Stimulated activated CD4-positive, alpha-beta T cell treated with anti-CD3 and anti-CD28 coated beads, Interleukin-2, amount 100 ng/mL, for 24 hours (primary cell): ENCODE data around the gene LUC7L3.
"Not testable (repeated sequence)": the region's sequence is repeated elsewhere in the genome, so short reads cannot be mapped to it uniquely, and the experiment has no call there.

Experiments
- DNase-seq, 2 donors: peaks; one replicate each; pipeline ENCODE4 v3.0.0-alpha.2; 2020

LUC7L3 gene

DNA sequence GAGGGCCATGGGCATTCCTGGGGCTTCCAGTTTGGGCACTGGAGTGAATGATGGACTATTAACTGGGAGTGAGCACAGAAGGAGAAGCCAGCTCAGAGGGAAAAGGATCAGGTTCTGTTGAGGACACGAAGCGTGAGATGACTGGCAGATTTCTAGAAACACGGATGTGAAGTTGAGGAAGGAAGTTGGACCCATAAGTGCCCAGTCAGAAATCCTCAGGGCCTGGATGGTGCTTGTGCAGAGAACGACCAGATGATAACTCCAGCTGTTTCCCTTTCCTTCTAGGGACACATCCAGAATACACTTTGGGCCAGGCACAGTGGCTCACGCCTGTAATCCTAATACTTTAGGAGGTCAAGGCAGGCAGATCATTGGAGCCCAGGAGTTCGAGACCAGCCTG is 71.2 kb downstream of the LUC7L3 start:
- no peak for DNase-seq

DNA sequence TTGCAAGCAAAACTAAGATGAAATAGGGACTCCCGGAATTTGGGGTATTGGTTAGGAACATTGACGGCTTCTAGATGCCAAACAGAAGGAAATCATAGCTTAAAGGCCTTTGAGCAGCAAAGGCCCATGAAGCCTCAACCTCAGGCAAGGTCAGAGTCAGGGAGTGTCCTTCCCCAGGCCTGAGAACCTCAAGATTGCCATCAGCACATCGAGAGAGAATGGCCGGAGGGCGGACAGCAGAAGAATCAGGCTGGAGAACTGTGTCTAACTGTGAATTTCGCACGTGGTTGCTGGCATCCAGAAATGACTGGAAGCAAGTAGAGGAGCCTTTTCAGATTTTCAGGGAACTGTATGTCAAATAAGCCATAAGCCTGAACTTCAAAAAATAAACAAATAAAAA is 72.7 kb downstream of the LUC7L3 start:
- DNase-seq = no peak

DNA sequence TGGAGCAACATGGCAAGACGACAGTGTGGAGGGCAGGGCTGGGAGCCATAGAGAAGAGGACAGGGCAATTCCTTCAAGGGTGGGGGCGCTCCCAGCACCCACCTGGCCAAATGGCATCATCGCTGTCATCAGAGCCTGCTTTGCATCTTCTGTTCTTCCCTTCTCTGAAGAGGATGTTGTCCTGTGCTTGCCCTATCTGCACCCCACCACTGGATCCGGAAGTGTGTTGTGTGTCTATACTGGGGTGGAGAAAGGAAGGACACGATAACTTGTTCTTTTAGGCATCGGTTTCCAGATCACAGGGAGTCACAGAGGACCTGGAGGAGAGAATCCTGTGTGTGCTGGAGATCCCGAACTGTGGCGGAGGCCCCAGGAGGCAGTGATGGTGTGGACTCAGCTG is 73.6 kb downstream of the LUC7L3 start:
- no peak for DNase-seq

DNA sequence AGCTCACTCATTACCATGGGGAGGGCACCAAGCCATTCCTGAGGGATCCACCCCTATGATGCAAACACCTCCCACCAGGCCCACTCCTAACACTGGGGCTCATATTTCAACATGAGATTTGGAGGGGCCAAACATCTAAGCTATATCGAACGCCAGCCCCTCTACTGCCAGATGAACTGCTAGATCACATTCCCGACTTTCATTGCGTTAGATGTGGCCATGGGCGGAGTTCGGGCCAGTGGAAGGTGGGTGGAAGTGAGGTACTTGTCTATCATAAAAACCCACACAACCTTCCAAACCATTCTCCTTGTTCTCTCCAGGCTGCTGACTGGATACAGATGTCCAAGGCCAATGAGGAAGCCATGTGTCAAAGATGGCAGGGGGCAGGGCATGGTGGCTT is 75.0 kb downstream of the LUC7L3 start:
- no peak for DNase-seq

DNA sequence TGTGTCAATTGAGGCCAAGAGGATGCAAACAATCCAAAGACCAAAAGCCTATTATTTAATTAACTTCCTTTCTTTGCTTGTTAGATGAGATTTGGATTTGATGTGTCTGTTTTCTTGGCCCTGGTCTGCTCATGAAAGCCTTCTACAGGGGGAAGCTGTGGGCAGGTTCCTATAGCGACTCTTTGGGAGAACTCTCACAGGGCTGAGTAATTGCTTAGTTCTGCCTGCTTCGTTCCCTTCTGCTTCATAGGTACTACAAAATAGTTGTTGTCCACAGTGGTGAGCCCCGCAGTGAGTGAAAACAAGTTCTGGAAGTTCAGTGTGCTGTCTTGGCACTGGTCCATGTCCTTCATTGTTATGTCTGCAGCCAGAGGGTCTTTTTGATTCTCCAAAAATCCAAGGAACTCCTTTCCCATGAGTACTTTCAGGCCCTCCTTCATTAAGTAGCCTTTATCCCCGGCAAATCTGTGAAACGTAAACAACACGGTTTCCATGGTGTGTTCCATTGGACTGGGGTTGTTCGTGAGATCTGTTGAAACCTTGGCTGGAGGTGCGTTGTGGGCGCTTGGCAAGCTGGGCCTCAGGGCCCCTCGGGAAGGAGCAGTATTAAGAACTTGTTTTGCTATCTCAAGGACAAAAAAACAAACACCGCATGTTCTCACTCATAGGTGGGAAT is 77.9 kb downstream of the LUC7L3 start:
- no peak for DNase-seq

DNA sequence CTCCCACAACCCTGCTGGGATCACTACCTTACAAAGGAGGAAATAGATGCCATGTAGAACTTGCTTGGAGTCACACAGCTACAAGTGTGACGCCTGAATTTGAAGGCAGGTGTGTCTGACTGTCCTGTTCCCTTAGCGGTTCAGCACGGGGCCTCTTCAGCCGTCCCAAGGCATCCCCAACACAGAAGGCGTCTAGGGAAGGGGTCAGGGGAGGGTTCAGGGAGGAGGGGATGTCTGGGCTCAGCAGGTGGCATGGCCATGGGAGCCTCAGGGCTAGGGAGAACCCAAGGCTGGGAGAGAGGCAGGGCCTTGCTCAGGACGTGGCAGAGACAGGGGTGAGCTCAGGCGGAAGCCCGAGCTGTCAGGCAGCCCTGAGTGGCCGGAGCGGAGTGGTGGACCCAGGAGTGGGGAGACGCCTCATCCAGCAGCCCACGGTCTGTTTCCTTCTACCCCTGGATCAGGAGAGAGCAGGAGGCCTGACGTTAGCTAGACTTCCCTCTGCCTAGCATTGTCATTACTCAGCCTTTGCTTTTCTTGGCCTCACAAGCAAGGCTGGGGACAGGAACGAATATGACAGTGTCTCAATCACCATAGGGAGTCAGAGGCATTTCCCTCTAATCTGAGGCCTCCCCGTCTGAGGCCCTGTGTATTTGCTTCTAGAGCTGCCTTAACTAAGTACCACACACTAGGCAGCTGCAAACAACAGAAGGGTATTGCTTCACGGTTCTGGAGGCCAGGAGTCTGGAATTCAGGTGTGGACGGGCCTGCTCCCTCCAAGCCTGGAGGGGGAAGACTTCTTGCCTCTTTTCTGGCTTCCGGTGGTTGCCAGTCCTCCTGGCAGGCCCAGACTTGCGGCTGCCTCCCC is 79.3 kb downstream of the LUC7L3 start:
- no peak for DNase-seq

DNA sequence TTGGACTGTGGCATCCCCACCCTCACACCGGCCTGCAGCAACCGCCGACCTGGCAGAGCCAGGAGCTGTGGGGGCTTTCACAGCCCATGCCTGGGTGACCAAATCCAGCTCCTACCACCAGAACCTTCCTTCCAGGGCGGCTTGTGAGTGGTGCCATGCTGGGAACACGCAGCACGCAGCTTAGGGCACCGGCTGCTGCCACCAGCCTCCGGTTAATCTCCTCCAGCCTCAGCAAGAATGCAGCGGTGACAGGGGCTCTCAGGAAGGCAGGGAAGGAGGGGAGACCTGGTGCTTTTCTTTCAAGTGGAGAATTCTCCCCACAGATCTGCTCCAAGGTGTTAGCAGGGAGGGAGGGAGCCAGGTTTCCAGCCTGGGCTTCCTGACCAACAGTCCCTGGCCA is 80.2 kb downstream of the LUC7L3 start:
- DNase-seq = no peak

DNA sequence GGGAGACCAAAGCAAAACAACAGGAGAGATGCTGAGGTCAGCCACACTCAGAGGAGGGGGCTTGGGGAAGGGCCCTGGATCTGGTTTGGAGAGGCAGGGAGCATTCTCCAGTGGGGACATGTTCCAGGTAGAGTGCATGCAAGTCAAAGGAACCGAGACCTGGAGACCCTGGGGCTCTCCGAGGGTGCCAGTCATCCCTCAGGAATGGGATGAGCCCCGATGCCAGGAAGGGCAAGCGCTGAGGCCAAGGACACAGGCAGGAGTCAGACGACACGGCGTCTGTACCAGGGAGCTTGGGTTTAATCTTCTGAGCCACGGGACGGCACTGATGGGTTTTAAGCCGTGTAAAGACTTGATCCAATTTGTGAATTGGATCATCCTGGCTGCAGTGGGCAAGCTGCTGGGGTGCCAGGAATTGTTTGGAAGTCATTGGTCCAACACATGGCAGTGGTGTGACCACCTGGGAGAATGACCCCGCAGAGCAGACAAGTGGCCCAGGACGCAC is 80.8 kb downstream of the LUC7L3 start:
- DNase-seq = no peak

DNA sequence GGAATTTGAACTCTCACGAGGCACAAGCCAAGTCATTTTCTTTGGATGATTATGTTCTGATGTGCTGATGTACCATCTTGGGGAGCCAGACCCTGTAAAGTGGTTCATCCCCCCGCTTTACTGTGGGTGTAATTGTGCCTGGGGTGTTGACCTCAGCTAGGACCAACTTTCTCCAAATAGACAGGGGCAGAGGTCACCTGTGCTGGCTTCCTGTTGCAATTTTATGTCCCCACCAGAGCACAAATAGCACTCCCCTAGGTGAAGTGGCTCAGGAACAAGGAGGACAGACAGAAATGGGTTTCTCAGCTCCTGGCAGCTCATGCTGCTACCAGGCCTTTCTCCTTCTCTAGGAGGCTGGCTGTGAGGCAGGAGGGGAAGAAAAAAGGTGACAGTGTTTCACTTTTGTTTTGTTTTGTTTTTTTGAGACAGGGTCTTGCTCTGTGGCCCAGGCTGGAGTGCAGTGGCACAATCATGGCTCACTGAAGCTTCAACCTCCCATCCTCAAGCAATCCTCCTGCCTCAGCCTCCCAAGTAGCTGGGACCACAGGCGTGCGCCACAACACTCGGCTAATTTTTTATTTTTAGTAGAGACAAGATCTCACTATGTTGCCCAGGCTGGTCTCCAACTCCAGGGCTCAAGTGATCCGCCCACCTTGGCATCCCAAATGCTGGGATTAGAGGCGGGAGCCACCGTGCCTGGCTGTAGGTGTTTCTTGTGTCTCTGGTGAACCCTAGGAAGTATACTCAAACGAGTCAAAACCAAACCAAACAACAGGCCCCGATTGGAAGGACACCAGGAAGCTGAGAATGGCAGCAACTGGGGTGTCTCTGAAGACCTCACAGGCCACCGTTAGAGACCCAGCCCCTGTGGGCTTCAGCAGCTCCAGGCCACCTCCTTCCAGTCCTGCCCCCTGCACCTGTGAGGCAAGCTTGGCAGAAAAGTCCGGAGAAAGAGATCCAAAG is 83.5 kb downstream of the LUC7L3 start:
- DNase-seq = no peak

DNA sequence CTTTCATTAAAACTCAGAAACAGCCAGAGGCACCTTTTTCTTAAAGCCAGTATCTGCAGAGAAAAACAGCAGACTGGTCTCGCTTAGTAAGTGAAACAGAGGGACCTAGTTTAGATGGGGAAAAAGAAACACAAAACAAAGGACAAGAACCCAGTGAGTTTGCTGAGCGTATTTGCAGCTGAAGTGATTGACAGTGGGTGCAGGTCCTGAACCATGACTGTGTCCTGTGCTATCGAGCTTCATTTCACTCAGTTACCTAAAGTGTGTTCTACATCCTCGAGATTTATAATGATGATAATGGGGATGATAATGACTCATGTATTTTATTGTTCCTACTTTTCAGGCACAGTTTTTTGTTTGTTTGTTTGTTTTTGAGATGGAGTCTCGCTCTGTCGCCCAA is 84.3 kb downstream of the LUC7L3 start:
- no peak for DNase-seq

DNA sequence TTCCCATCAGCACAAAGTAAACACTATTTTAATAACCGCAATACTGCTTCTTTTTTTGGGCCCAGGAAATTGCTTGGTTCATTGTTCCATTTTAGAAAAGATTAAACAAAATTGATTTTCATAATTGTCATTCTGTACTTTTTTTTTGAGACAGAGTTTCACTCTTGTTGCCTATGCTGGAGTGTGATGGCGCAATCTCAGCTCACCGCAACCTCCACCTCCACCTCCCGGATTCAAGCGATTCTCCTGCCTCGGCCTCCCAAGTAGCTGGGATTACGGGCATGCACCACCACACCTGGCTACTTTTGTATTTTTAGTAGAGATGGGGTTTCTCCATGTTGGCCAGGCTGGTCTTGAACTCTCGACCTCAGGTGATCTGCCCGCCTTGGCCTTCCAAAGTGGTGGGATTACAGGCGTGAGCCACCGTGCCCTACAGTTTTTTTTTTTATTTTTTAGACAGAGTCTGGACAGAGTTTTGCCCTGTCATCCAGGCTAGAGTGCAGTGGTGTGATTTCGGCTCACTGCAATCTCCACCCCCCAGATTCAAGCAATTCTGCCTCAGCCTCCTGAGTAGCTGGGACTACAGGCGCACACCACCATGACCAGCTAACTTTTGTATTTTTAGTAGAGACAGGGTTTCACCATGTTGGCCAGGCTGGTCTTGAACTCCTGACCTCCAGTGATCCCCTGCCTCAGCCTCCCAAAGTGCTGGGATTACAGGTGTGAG is 85.5 kb downstream of the LUC7L3 start:
- DNase-seq = not testable (repeated sequence)

DNA sequence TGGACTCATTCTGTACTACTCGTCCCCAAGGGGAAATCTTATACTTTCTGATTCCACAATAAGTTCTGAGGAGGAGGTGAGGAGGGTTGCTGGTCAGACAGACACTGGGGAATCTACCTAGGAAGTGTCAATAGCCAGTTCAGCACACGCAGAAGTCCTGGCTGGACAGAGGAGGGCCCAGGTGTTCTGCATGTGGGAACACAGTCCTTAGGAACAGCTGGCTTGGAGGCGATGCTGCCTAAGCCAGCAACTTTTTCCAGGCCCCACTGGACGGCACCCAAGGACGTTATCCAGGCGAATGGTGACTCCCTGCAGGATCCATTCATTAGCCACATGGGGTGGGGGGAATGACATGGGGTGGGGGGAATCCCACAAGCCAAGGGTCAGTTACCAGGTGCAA is 86.1 kb downstream of the LUC7L3 start:
- no peak for DNase-seq
